Neural progenitor cell (in vitro differentiated cells): ENCODE results near the gene CHRNA9.

Experiments used
- EZH2 ChIP-seq: fragments of 200-600 bp; sonication (generic); IDR thresholded peaks from 2 replicates; pipeline ENCODE4 v1.6.1; 2017; ENCODE audit warnings: antibody characterized with exemption, mild to moderate bottlenecking, moderate library complexity
- EZH2phosphoT487 ChIP-seq: fragments of 200-600 bp; sonication (generic); IDR thresholded peaks from 2 replicates; pipeline ENCODE4 v1.6.1; 2017; ENCODE audit warnings: antibody characterized with exemption
- TF ChIP-seq, protein P1 (sequence below): fragments of 200-600 bp; sonication (generic); IDR thresholded peaks from 2 replicates; pipeline ENCODE4 v1.5.1; 2017; ENCODE audit warnings: antibody characterized with exemption, mild to moderate bottlenecking

DNA sequence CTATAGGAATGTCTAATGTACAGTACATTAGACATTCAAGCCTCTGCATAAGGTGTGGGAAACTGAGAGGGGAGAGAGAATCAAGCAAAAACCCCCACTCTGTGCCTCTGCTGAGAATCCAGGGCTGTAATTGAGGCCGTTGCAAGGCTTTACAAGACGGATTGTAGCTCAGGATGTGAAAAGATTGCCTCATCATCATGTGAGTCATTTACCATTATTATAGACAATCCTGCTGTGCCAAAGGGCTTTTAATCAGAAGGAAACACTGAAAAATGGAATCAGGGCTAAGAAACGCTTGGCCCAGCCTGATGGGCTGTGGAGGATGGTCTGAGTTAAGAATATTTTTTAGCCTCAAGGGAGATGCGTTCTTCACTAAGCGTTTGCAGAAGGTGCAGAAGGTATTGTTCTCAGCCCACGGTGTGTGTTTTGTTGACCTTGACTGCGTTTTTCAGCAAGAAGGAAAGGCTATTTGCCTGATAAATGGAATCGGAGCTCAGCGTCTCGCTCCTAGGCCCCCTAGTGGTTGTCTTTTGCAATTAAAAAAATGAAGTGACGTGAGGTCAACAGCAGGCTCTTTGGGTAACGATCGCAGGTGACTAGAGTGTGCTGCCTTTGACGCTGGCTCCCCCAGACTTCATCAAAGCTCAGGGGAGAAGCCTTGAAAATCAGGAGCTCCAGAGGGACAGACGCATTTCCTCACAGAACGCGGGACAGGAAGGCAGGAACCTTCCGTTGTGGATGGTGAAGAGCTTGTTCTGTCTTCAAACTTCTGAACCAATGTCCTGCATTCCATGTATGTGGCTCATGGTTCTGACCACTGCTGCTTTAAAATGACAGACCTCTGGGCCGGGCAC is 18.1 kb upstream of the CHRNA9 start:
- TF ChIP-seq, protein P1, sequence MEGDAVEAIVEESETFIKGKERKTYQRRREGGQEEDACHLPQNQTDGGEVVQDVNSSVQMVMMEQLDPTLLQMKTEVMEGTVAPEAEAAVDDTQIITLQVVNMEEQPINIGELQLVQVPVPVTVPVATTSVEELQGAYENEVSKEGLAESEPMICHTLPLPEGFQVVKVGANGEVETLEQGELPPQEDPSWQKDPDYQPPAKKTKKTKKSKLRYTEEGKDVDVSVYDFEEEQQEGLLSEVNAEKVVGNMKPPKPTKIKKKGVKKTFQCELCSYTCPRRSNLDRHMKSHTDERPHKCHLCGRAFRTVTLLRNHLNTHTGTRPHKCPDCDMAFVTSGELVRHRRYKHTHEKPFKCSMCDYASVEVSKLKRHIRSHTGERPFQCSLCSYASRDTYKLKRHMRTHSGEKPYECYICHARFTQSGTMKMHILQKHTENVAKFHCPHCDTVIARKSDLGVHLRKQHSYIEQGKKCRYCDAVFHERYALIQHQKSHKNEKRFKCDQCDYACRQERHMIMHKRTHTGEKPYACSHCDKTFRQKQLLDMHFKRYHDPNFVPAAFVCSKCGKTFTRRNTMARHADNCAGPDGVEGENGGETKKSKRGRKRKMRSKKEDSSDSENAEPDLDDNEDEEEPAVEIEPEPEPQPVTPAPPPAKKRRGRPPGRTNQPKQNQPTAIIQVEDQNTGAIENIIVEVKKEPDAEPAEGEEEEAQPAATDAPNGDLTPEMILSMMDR = peak; percentile 90
- no peak for TF ChIP-seq EZH2
- TF ChIP-seq EZH2phosphoT487 = no peak
